Caco-2 (cell line): ENCODE measurements around the gene NEU2. TPM values are rescaled to one million over a fixed set of nuclear protein-coding genes. Genes with fewer than 3 reads are reported as not detected.

Experiments used
- BruUV-seq: library from RNA; stranded (reverse); fragments of 400-500 nt; replicated peaks from 2 replicates; lab custom pipeline; 2021; lab: Mats Ljungman, UMichigan
- CTCF ChIA-PET: fragments of 300-600 bp; sonication (Branson Sonifier 250); formaldehyde crosslinking; loops from one replicate; lab custom pipeline; 2022; ENCODE audit warnings: antibody characterized with exemption; lab: Charles Lee
- POLR2A ChIA-PET: fragments of 300-600 bp; sonication (Branson Sonifier 250); formaldehyde crosslinking; loops from one replicate; lab custom pipeline; 2022; ENCODE audit warnings: antibody characterized with exemption; lab: Charles Lee
- DNase-seq, 2 experiments: peaks; one replicate each; pipeline versions ENCODE4 v3.0.0 to v3.0.0-alpha.2; 2020 to 2022
- H3K27me3 ChIP-seq: replicated peaks from 2 replicates; pipeline ENCODE4 v1.6.0; 2011; ENCODE audit warnings: low read length; ENCODE audit not compliant: control insufficient read depth, insufficient read depth
- H3K36me3 ChIP-seq: 2 replicates; pipeline ENCODE4 v1.5.1; 2011; ENCODE audit warnings: low read length; ENCODE audit not compliant: control insufficient read depth, insufficient read depth
- H3K4me1 ChIP-seq: fragments of 250-450 bp; sonication (Bioruptor Pico); 2 replicates; pipeline ENCODE4 v1.5.1; 2020; ENCODE audit warnings: mild to moderate bottlenecking
- H3K4me3 ChIP-seq: 2 replicates; pipeline ENCODE4 v1.5.1; 2011; ENCODE audit warnings: low read depth, mild to moderate bottlenecking, control low read depth, low read length
- H3K9me3 ChIP-seq: fragments of 250-450 bp; sonication (Bioruptor Pico); 2 replicates; pipeline ENCODE4 v1.5.1; 2020; ENCODE audit warnings: mild to moderate bottlenecking, moderate library complexity
- H3K27ac Mint-ChIP-seq: one replicate; pipeline ENCODE4 v1.8.0; 2022; ENCODE audit warnings: mixed read lengths; ENCODE audit not compliant: unreplicated experiment
- H3K27me3 Mint-ChIP-seq: one replicate; pipeline ENCODE4 v1.8.0; 2022; ENCODE audit warnings: mixed read lengths; ENCODE audit not compliant: insufficient read depth, unreplicated experiment
- H3K36me3 Mint-ChIP-seq: one replicate; pipeline ENCODE4 v1.8.0; 2022; ENCODE audit warnings: mild to moderate bottlenecking, mixed read lengths; ENCODE audit not compliant: insufficient read depth, unreplicated experiment
- H3K4me1 Mint-ChIP-seq: one replicate; pipeline ENCODE4 v1.8.0; 2022; ENCODE audit warnings: low read depth, mixed read lengths; ENCODE audit not compliant: unreplicated experiment
- H3K4me3 Mint-ChIP-seq: one replicate; pipeline ENCODE4 v1.8.0; 2022; ENCODE audit warnings: mild to moderate bottlenecking, moderate library complexity, mixed read lengths; ENCODE audit not compliant: unreplicated experiment
- H3K9me3 Mint-ChIP-seq: one replicate; pipeline ENCODE4 v1.8.0; 2022; ENCODE audit warnings: mixed read lengths; ENCODE audit not compliant: unreplicated experiment
- intact Hi-C: fragments of 100-400 bp; cut with micrococcal nuclease; formaldehyde crosslinking; loops from one replicate; pipeline ENCODE4 v1.10.0; 2022; ENCODE audit not compliant: unreplicated experiment
- total RNA-seq: library from RNA; stranded (reverse); gene quantifications from 2 replicates; pipeline ENCODE4 v1.2.3, GENCODE V29; 2022
- TF ChIP-seq, protein P1 (sequence below), 2 experiments: fragments of 200-600 bp in 1 of 2; IDR thresholded peaks; 1 replicate in 1 of 2; 2 replicates in 1 of 2; pipeline versions ENCODE4 v1.5.1 to v1.8.0; 2011 to 2022; ENCODE audit warnings: antibody characterized with exemption in 1 of 2, control low read depth in 1 of 2, inconsistent platforms in 1 of 2, low read depth in 1 of 2, low read length in 1 of 2, mild to moderate bottlenecking in 1 of 2, moderate library complexity in 1 of 2; ENCODE audit not compliant: insufficient read depth in 1 of 2, severe bottlenecking in 1 of 2, unreplicated experiment in 1 of 2

The NEU2 gene
- total RNA-seq, 1 experiment from 2014 or later: not detected

DNA sequence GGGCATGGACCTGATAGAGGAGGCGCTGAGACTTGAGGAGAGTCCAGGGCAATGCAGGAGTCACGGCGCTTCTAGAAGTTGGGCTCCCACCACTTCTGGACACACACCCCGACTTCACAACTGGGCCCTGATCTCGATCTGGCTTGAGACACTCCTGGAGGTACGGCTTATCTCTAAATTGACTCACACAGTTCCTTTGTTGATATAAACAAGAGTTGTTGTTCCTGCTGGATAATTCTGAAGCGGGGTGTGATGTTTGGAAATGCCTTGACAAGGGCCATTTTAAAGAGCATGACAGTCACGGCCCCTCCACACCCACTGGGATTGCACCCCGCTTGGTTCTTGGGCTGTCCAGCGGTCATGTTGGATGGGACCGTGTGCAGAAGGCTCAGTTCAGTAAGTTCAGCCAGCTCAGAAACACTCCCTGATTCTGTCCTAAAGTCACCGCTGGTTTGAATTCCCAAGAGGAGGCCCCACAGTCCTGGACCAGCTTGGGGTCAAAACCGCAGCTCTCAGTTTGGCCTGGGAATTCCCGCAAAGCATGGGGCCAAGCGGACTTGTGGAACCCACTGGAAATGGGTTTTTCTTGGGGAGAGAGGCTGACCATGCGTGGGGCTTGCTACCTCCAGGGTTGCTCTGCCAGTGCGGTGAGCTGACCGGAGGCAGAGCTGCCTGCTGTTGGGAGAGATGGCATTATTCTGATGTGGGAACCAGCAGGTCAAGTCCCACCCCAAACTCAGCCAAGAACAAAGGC, 9.3 kb upstream of the NEU2 start:
- intact Hi-C loops: no loop called here
- ChIA-PET POLR2A (no interaction called here), CTCF (no interaction called here)
- Mint-ChIP-seq H3K27me3 (no peaks in the 10 kb centered on the region), H3K27ac (no peak overlapping the region), H3K4me1 (no peaks in the 10 kb centered on the region), H3K4me3 (no peak overlapping the region), H3K9me3 (no peaks in the 10 kb centered on the region), H3K36me3 (no peaks in the 10 kb centered on the region)
- Histone ChIP-seq H3K36me3 (no peaks in the 10 kb centered on the region), H3K4me1 (no peaks in the 10 kb centered on the region), H3K4me3 (no peak overlapping the region), H3K9me3 (no peaks in the 10 kb centered on the region), H3K27me3 (no peaks in the 10 kb centered on the region)
- BruUV-seq: no TSS peak
- no peak for DNase-seq
- TF ChIP-seq, protein P1, sequence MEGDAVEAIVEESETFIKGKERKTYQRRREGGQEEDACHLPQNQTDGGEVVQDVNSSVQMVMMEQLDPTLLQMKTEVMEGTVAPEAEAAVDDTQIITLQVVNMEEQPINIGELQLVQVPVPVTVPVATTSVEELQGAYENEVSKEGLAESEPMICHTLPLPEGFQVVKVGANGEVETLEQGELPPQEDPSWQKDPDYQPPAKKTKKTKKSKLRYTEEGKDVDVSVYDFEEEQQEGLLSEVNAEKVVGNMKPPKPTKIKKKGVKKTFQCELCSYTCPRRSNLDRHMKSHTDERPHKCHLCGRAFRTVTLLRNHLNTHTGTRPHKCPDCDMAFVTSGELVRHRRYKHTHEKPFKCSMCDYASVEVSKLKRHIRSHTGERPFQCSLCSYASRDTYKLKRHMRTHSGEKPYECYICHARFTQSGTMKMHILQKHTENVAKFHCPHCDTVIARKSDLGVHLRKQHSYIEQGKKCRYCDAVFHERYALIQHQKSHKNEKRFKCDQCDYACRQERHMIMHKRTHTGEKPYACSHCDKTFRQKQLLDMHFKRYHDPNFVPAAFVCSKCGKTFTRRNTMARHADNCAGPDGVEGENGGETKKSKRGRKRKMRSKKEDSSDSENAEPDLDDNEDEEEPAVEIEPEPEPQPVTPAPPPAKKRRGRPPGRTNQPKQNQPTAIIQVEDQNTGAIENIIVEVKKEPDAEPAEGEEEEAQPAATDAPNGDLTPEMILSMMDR (IDR thresholded peaks at IDR 0.05; ENCODE audit: insufficient read depth in 1 of 2, low read depth in 1 of 2, low read length in 1 of 2, severe bottlenecking in 1 of 2, unreplicated experiment in 1 of 2): no peak

DNA sequence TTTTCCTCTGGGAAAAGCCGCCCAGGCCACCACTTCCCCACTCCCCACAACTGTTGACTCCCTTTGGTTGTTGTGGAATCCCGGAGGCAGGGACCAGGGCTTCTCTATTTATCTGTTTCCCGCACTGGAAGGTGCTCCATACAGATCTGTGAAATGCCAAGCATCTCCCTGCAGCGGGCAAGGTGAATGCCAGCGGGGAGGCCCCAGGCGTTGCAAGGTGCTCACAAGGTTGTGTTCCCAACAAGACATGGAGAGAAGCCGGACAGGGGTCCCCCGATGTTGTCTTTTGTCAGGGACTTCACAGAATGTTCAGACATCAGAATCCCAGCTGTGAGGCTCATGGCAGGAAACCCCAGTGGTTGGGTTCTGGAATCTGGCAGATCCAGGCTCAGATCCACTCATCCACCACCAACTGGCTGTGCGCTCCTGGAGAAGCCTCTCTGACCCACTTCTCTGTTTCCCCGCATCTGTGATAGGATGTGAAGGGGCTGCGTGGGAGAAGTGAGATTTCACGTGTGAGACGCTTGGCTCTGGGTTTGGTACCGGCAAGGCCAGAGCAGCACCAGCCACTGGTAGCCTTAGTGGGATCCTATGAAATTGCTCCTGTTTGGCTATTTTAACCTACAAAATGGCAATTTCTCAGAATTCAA, 8.6 kb upstream of the NEU2 start:
- H3K9me3 ChIP-seq: no peaks in the 10 kb centered on the region
- no peaks in the 10 kb centered on the region for H3K27me3 Mint-ChIP-seq
- intact Hi-C loops: no loop called here
- POLR2A ChIA-PET: no interaction called here
- no peak overlapping the region for H3K4me3 Mint-ChIP-seq
- no peaks in the 10 kb centered on the region for H3K36me3 Mint-ChIP-seq
- H3K4me1 Mint-ChIP-seq: no peaks in the 10 kb centered on the region
- no peak overlapping the region for H3K27ac Mint-ChIP-seq
- no peak for DNase-seq
- TF ChIP-seq, protein P1 (IDR thresholded peaks at IDR 0.05; ENCODE audit: insufficient read depth in 1 of 2, low read depth in 1 of 2, low read length in 1 of 2, severe bottlenecking in 1 of 2, unreplicated experiment in 1 of 2): no peak
- no peaks in the 10 kb centered on the region for H3K27me3 ChIP-seq
- CTCF ChIA-PET: no interaction called here
- H3K36me3 ChIP-seq: no peaks in the 10 kb centered on the region
- H3K9me3 Mint-ChIP-seq: no peaks in the 10 kb centered on the region
- no TSS peak for BruUV-seq
- no peak overlapping the region for H3K4me3 ChIP-seq
- no peaks in the 10 kb centered on the region for H3K4me1 ChIP-seq

DNA sequence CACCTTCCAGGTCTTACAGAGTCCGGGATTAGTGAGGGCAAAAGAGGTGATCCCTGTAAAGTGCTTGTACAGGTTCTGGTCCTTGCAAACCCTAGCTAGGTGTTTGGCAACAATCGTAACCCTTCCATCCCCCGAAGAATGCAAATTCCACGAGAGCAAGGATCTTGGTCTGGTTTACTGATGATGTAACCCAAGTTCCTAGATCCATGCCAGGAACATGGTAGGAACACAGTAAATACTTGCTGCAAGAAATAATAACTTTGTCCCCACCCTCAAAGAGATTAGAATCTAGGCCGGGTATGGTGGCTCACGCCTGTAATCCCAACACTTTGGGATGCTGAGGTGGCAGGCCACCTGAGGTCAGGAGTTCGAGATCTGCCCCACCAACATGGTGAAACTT, 6.8 kb upstream of the NEU2 start:
- Histone ChIP-seq H3K9me3 (no peaks in the 10 kb centered on the region), H3K4me1 (no peaks in the 10 kb centered on the region), H3K4me3 (no peak overlapping the region), H3K27me3 (no peaks in the 10 kb centered on the region), H3K36me3 (no peaks in the 10 kb centered on the region)
- BruUV-seq: no TSS peak
- no peaks in the 10 kb centered on the region for H3K9me3 Mint-ChIP-seq
- POLR2A ChIA-PET: no interaction called here
- H3K27ac Mint-ChIP-seq: no peak overlapping the region
- no peaks in the 10 kb centered on the region for H3K27me3 Mint-ChIP-seq
- no peaks in the 10 kb centered on the region for H3K4me1 Mint-ChIP-seq
- TF ChIP-seq, protein P1 (IDR thresholded peaks at IDR 0.05; ENCODE audit: insufficient read depth in 1 of 2, low read depth in 1 of 2, low read length in 1 of 2, severe bottlenecking in 1 of 2, unreplicated experiment in 1 of 2): no peak
- intact Hi-C loops: no loop called here
- H3K4me3 Mint-ChIP-seq: no peak overlapping the region
- H3K36me3 Mint-ChIP-seq: no peaks in the 10 kb centered on the region
- DNase-seq: peak in 1 of 2 experiments; percentile 4
- CTCF ChIA-PET: no interaction called here
